Kidney (tissue), 14 donors: ENCODE data around the gene NFKB1. TPM values are rescaled to one million over a fixed set of nuclear protein-coding genes. Genes with fewer than 3 reads are reported as not detected.

Experiments
- DNase-seq, 5 donors: peaks; one replicate each; pipeline ENCODE4 v3.0.0-alpha.2; 2013 to 2020
- FAIRE-seq: peaks from 2 replicates; lab custom pipeline; 2012; peaks lifted over from hg19 to GRCh38; lab: Jason Lieb, UNC
- H3K27ac ChIP-seq, 2 donors: one replicate each; pipeline ENCODE4 v1.7.0; 2013; ENCODE audit warnings: low read depth in 2 of 2, low read length in 2 of 2, inconsistent platforms in 1 of 2
- H3K27me3 ChIP-seq: one replicate; pipeline ENCODE4 v1.7.1; 2013; ENCODE audit warnings: low read length, inconsistent platforms; ENCODE audit not compliant: control insufficient read depth, insufficient read depth
- H3K36me3 ChIP-seq, 3 donors: one replicate each; pipeline versions ENCODE4 v1.7.0 to v1.7.1; 2013; ENCODE audit warnings: low read length in 3 of 3, control low read depth in 1 of 3, inconsistent platforms in 1 of 3; ENCODE audit not compliant: insufficient read depth in 3 of 3, control insufficient read depth in 2 of 3
- H3K4me1 ChIP-seq, 3 donors: one replicate each; pipeline versions ENCODE4 v1.7.0 to v1.7.1; 2013; ENCODE audit warnings: low read length in 3 of 3, inconsistent platforms in 1 of 3, low read depth in 1 of 3; ENCODE audit not compliant: control insufficient read depth in 2 of 3, insufficient read depth in 2 of 3
- H3K4me3 ChIP-seq, 3 donors: one replicate each; pipeline versions ENCODE4 v1.7.0 to v1.8.1; 2013; ENCODE audit warnings: low read length in 3 of 3, control low read depth in 1 of 3, inconsistent platforms in 1 of 3
- H3K9ac ChIP-seq, 3 donors: one replicate each; pipeline versions ENCODE4 v1.7.0 to v1.7.1; 2013; ENCODE audit warnings: low read length in 3 of 3, control low read depth in 1 of 3, inconsistent platforms in 1 of 3
- H3K9me3 ChIP-seq, 3 donors: one replicate each; pipeline versions ENCODE4 v1.7.0 to v1.7.1; 2013; ENCODE audit warnings: low read length in 3 of 3, control low read depth in 1 of 3, inconsistent platforms in 1 of 3; ENCODE audit not compliant: control insufficient read depth in 2 of 3, insufficient read depth in 1 of 3
- intact Hi-C: fragments of 100-400 bp; cut with DNase I; formaldehyde crosslinking; loops from one replicate; pipeline ENCODE4 v1.11.1; 2022
- polyA plus RNA-seq: library from polyadenylated mRNA; stranded (reverse); fragments of 350-450 nt; fragmentation: Illumina TruSeq; extraction: RNeasy Lipid Tissue Mini Kit (QIAGEN cat#74804); gene quantifications from one replicate; pipeline ENCODE4 v1.2.3, GENCODE V29; 2014; ENCODE audit warnings: low read depth, low replicate concordance; ENCODE audit not compliant: insufficient read depth
- total RNA-seq: library from RNA; stranded (reverse); fragmentation: NEBNext Ultra II Directional; extraction: Animal tissue kit (Norgen Biotek cat#: 25700); gene quantifications from one replicate; pipeline ENCODE4 v1.2.1, GENCODE V29; 2021
- TF ChIP-seq, protein P1 (sequence below): IDR thresholded peaks from 3 replicates; pipeline ENCODE4 v1.5.1; 2012; ENCODE audit warnings: mild to moderate bottlenecking, moderate library complexity, borderline replicate concordance; ENCODE audit not compliant: insufficient read depth; ENCODE audit errors: extremely low read depth
- donor health status: control.
- donor health status: control.
- donor health status: control.
- donor health status: control.
- donor health status: control.
- donor health status: DM: yes; HTN: yes; CAD: no.
- donor health status: Normal renal cell carcinoma (clear cell type).

The NFKB1 gene
- total and polyA plus RNA-seq, 2 donors from 2014 or later = 10.1 to 56.9 TPM

GRCh38 chr4:102530986-102531385 is 29.8 kb downstream of the NFKB1 start:
- Histone ChIP-seq H3K4me1 (peaks cover 0 to 3% (median 0%) of the 10 kb centered on the region in 3 donors), H3K36me3 (peaks cover 5 to 6% (median 5%) of the 10 kb centered on the region in 3 donors), H3K9ac (no peak overlapping the region), H3K4me3 (no peak overlapping the region), H3K9me3 (no peaks in the 10 kb centered on the region), H3K27me3 (no peaks in the 10 kb centered on the region), H3K27ac (no peak overlapping the region)
- DNase-seq (no peak), FAIRE-seq (no peak)
- intact Hi-C loops = no loop called here
- TF ChIP-seq, protein P1, sequence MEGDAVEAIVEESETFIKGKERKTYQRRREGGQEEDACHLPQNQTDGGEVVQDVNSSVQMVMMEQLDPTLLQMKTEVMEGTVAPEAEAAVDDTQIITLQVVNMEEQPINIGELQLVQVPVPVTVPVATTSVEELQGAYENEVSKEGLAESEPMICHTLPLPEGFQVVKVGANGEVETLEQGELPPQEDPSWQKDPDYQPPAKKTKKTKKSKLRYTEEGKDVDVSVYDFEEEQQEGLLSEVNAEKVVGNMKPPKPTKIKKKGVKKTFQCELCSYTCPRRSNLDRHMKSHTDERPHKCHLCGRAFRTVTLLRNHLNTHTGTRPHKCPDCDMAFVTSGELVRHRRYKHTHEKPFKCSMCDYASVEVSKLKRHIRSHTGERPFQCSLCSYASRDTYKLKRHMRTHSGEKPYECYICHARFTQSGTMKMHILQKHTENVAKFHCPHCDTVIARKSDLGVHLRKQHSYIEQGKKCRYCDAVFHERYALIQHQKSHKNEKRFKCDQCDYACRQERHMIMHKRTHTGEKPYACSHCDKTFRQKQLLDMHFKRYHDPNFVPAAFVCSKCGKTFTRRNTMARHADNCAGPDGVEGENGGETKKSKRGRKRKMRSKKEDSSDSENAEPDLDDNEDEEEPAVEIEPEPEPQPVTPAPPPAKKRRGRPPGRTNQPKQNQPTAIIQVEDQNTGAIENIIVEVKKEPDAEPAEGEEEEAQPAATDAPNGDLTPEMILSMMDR = no peak

DNA sequence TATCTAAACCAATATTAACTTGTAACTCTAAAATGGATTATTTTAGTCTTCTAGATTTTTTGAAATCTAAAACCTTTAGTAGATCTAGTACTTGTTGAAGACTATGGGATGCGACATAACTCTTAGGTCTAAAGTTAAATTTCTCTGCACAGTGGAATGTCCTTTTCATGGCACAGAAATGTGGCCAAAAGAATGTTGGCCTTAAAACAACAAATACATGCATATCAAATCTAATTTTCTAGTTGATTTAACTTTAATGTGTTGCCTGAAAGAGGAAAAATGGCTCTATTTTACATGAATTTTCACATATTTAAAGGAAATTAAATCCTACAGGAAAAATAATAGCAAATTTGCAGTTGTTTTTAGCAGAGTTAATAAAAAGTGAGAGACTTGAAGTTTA is 30.3 kb downstream of the NFKB1 start:
- no peaks in the 10 kb centered on the region for H3K9me3 ChIP-seq
- H3K27me3 ChIP-seq = no peaks in the 10 kb centered on the region
- DNase-seq = no peak
- H3K27ac ChIP-seq = no peak overlapping the region
- no peak overlapping the region for H3K4me3 ChIP-seq
- H3K9ac ChIP-seq = no peak overlapping the region
- peaks cover 0 to 3% (median 0%) of the 10 kb centered on the region in 3 donors for H3K4me1 ChIP-seq
- intact Hi-C loops = no loop called here
- no peak for FAIRE-seq
- peaks cover 5 to 6% (median 5%) of the 10 kb centered on the region in 3 donors for H3K36me3 ChIP-seq
- TF ChIP-seq, protein P1 = no peak

GRCh38 chr4:102533348-102533747 is 32.2 kb downstream of the NFKB1 start:
- H3K27me3 ChIP-seq = no peaks in the 10 kb centered on the region
- no peaks in the 10 kb centered on the region for H3K9me3 ChIP-seq
- no peaks in the 10 kb centered on the region for H3K4me1 ChIP-seq
- no peak overlapping the region for H3K4me3 ChIP-seq
- no peak for DNase-seq
- no peak overlapping the region for H3K27ac ChIP-seq
- intact Hi-C loops = no loop called here
- H3K36me3 ChIP-seq = peaks cover 5 to 6% (median 5%) of the 10 kb centered on the region in 3 donors
- TF ChIP-seq, protein P1 = no peak
- no peak overlapping the region for H3K9ac ChIP-seq
- FAIRE-seq = no peak

GRCh38 chr4:102533904-102534303 is 32.7 kb downstream of the NFKB1 start:
- H3K36me3 ChIP-seq = peaks cover 5 to 6% (median 5%) of the 10 kb centered on the region in 3 donors
- no peaks in the 10 kb centered on the region for H3K9me3 ChIP-seq
- no peaks in the 10 kb centered on the region for H3K27me3 ChIP-seq
- H3K4me3 ChIP-seq = no peak overlapping the region
- H3K4me1 ChIP-seq = no peaks in the 10 kb centered on the region
- DNase-seq = no peak
- no peak overlapping the region for H3K9ac ChIP-seq
- TF ChIP-seq, protein P1 = no peak
- no peak for FAIRE-seq
- intact Hi-C loops = no loop called here
- no peak overlapping the region for H3K27ac ChIP-seq
